ENCODE data around the gene NPAS1. TPM values are rescaled to one million over a fixed set of nuclear protein-coding genes. Genes with fewer than 3 reads are reported as not detected.

NPAS1 gene
- polyA plus RNA-seq, 1 donor (not counting 4 experiments of a cell fraction or from before 2014, with no cell fraction given): 0.42 TPM

DNA sequence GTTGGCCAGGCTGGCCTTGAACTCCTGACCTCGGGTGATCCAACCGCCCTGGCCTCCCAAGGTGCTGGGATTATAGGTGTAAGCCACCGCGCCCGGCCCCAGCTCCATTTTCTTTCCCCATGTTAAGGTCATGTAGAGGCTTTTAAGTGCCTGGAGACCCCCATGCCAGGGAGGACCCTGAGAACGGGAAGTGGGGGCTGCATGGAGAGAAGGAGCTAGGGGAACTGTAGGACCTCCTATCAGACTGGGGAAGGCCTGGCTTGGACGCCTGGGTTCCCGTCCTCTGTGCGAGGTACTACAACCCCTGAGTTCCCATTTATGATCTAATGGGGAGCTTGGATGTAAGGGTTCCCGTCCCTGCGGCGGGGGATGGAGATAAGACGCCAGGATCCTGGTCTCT is 714 bp upstream of the NPAS1 start:
- H2AFZ ChIP-seq (ENCODE audit: control insufficient read depth, low read length): no peak overlapping the region
- no peak overlapping the region for H3K4me2 ChIP-seq (ENCODE audit: control insufficient read depth, extremely low read depth, insufficient read depth, low read depth, low read length)

DNA sequence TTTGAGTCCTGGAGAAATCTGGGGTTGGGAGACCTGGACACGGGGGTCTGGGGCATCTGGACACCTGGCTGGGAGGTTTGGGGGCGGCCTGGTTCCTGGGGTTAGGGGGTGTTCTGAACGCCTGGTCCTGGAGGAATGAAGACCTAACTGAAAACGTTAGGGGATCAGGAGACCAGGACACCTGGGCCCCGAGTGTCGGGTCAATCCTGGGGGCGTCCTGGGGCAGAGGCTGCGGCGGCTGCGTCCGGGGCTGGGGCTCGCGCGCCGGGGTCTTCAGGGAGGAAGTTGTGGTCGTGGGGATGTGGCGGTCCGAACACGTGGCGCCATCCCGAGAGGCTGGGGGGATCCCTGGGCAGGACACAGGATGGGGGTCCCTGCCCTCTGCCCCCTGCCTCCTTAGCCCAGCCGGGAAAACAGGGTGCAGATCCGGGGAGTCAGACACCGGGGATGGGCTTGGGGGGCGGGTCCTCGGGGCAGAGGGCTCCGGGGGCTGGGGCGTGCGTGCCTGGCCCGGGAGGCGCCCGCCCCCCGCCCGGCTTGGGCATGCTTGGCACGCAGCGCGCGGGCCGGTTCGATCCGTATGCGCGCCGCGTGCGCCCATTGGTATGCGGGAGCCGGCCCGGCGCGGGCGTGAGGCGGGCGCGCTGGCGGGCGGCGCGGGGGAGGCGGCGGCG is 632 bp downstream of the NPAS1 start:
- dilution Hi-C loops (cut with MboI; ENCODE audit: extremely low pct_ligation_motif_present, low sequenced_read_pairs): no loop called here
- no peak for FAIRE-seq

More for the DNA sequence above, 714 bp upstream of the NPAS1 start:
- peaks cover 54% of the 10 kb centered on the region for H3K27me3 ChIP-seq (ENCODE audit: control insufficient read depth, extremely low read depth, insufficient read depth, low read length)
- no peaks in the 10 kb centered on the region for H4K20me1 ChIP-seq (ENCODE audit: control insufficient read depth, extremely low read depth, insufficient read depth, low read length)
- dilution Hi-C loops (cut with MboI; ENCODE audit: extremely low pct_ligation_motif_present, low sequenced_read_pairs): no loop called here
- FAIRE-seq (no peak), DNase-seq (ENCODE audit: low read depth, low spot score) (no peak)
- no peaks in the 10 kb centered on the region for H3K9me3 ChIP-seq (ENCODE audit: control insufficient read depth, low read depth, low read length)
- H3K4me3 ChIP-seq (ENCODE audit: control insufficient read depth in 2 of 3, extremely low read depth in 1 of 3, insufficient read depth in 2 of 3, low read depth in 1 of 3, low read length in 3 of 3): no peak overlapping the region
- no peaks in the 10 kb centered on the region for H3K36me3 ChIP-seq (ENCODE audit: control insufficient read depth in 2 of 2, extremely low read depth in 1 of 2, insufficient read depth in 2 of 2, low read length in 2 of 2)
- H3K9me1 ChIP-seq (ENCODE audit: control insufficient read depth, extremely low read depth, insufficient read depth, low read length): no peaks in the 10 kb centered on the region
- H3K79me2 ChIP-seq (ENCODE audit: control insufficient read depth, insufficient read depth, low read length): no peaks in the 10 kb centered on the region
- peaks cover 2% of the 10 kb centered on the region for H3K4me1 ChIP-seq (ENCODE audit: control insufficient read depth, extremely low read depth, insufficient read depth, low read length)
- no peak overlapping the region for H3K27ac ChIP-seq (ENCODE audit: control insufficient read depth, insufficient read depth, low read length)
- TF ChIP-seq EZH2 (IDR thresholded peaks at IDR 0.05; ENCODE audit: low read length): no peak
- TF ChIP-seq, protein P1, sequence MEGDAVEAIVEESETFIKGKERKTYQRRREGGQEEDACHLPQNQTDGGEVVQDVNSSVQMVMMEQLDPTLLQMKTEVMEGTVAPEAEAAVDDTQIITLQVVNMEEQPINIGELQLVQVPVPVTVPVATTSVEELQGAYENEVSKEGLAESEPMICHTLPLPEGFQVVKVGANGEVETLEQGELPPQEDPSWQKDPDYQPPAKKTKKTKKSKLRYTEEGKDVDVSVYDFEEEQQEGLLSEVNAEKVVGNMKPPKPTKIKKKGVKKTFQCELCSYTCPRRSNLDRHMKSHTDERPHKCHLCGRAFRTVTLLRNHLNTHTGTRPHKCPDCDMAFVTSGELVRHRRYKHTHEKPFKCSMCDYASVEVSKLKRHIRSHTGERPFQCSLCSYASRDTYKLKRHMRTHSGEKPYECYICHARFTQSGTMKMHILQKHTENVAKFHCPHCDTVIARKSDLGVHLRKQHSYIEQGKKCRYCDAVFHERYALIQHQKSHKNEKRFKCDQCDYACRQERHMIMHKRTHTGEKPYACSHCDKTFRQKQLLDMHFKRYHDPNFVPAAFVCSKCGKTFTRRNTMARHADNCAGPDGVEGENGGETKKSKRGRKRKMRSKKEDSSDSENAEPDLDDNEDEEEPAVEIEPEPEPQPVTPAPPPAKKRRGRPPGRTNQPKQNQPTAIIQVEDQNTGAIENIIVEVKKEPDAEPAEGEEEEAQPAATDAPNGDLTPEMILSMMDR (optimal IDR thresholded peaks at IDR 0.05 in 1 of 3, IDR thresholded peaks at IDR 0.05 in 1 of 3, conservative IDR thresholded peaks at IDR 0.05 in 1 of 3; ENCODE audit: extremely low read depth in 1 of 3, insufficient read depth in 2 of 3, low read length in 3 of 3): no peak
- H3K9ac ChIP-seq (ENCODE audit: control insufficient read depth, extremely low read depth, insufficient read depth, low read length): no peak overlapping the region

More for the DNA sequence above, 632 bp downstream of the NPAS1 start:
- H3K27me3 ChIP-seq (ENCODE audit: control insufficient read depth, extremely low read depth, insufficient read depth, low read length): peaks cover 59% of the 10 kb centered on the region
- peak overlapping the region in 1 of 3 experiments; percentile 8 for H3K4me3 ChIP-seq (ENCODE audit: control insufficient read depth in 2 of 3, extremely low read depth in 1 of 3, insufficient read depth in 2 of 3, low read depth in 1 of 3, low read length in 3 of 3)
- H3K9me1 ChIP-seq (ENCODE audit: control insufficient read depth, extremely low read depth, insufficient read depth, low read length): no peaks in the 10 kb centered on the region
- peak overlapping the region; percentile 20 for H3K4me2 ChIP-seq (ENCODE audit: control insufficient read depth, extremely low read depth, insufficient read depth, low read depth, low read length)
- DNase-seq (ENCODE audit: low read depth, low spot score): no peak
- H3K79me2 ChIP-seq (ENCODE audit: control insufficient read depth, insufficient read depth, low read length): no peaks in the 10 kb centered on the region
- H3K9ac ChIP-seq (ENCODE audit: control insufficient read depth, extremely low read depth, insufficient read depth, low read length): no peak overlapping the region
- no peaks in the 10 kb centered on the region for H3K36me3 ChIP-seq (ENCODE audit: control insufficient read depth in 2 of 2, extremely low read depth in 1 of 2, insufficient read depth in 2 of 2, low read length in 2 of 2)
- no peak overlapping the region for H3K27ac ChIP-seq (ENCODE audit: control insufficient read depth, insufficient read depth, low read length)
- H3K4me1 ChIP-seq (ENCODE audit: control insufficient read depth, extremely low read depth, insufficient read depth, low read length): peaks cover 2% of the 10 kb centered on the region
- H3K9me3 ChIP-seq (ENCODE audit: control insufficient read depth, low read depth, low read length): no peaks in the 10 kb centered on the region
- TF ChIP-seq EZH2 (IDR thresholded peaks at IDR 0.05; ENCODE audit: low read length): peak; percentile 77
- TF ChIP-seq, protein P1 (optimal IDR thresholded peaks at IDR 0.05 in 1 of 3, IDR thresholded peaks at IDR 0.05 in 1 of 3, conservative IDR thresholded peaks at IDR 0.05 in 1 of 3; ENCODE audit: extremely low read depth in 1 of 3, insufficient read depth in 2 of 3, low read length in 3 of 3): no peak
- H2AFZ ChIP-seq (ENCODE audit: control insufficient read depth, low read length): no peak overlapping the region
- no peaks in the 10 kb centered on the region for H4K20me1 ChIP-seq (ENCODE audit: control insufficient read depth, extremely low read depth, insufficient read depth, low read length)
